K562 (cell line): ENCODE results near the gene ABHD12. TPM values are rescaled to one million over a fixed set of nuclear protein-coding genes. Genes with fewer than 3 reads are reported as not detected.

ENCODE experiments used
- ATAC-seq: fragments of 200-7000 bp; cut with Tn5 transposase; 3 replicates; pipeline ENCODE4 v1.9.1; 2020; ENCODE audit warnings: moderate library complexity
- BruUV-seq: library from RNA; stranded (reverse); fragments of 400-500 nt; replicated peaks from 2 replicates; lab custom pipeline; 2021; lab: Mats Ljungman, UMichigan
- CTCF ChIA-PET: fragments of 300-600 bp; formaldehyde crosslinking; extraction: SDS; loops from one replicate; lab custom pipeline; 2021; ENCODE audit warnings: low intra/inter-chr PET ratio; lab: Yijun Ruan, JAX
- POLR2A ChIA-PET: fragments of 300-600, 350-650 bp; sonication (Branson Sonifier 250); formaldehyde crosslinking; extraction: SDS; loops from one replicate; lab custom pipeline; 2021; ENCODE audit warnings: antibody characterized with exemption, inconsistent platforms; lab: Yijun Ruan, JAX
- DNase-seq, 4 experiments: peaks; one replicate each; pipeline versions ENCODE4 v3.0.0 to v3.0.0-alpha.2; 2011 to 2018; ENCODE audit warnings: low spot score in 3 of 4, mixed read lengths in 3 of 4; ENCODE audit errors: extremely low read depth in 1 of 4
- FAIRE-seq: peaks from 2 replicates; lab custom pipeline; 2011; peaks lifted over from hg19 to GRCh38; lab: Jason Lieb, UNC
- H2AFZ ChIP-seq: 2 replicates; pipeline ENCODE4 v1.6.0; 2011; ENCODE audit warnings: low read depth, low read length, control low read depth, inconsistent platforms
- H3K27ac ChIP-seq: fragments of 200-600 bp; 3 replicates; pipeline ENCODE4 v1.8.0; 2011; ENCODE audit warnings: low read depth, mild to moderate bottlenecking, control low read depth, inconsistent platforms, low read length, moderate library complexity, mixed read lengths; ENCODE audit errors: extremely low read depth
- H3K27me3 ChIP-seq, 2 experiments: fragments of 300-600 bp in 1 of 2; 2 replicates in 1 of 2; 3 replicates in 1 of 2; pipeline versions ENCODE4 v1.6.0 to v1.8.0; 2011; ENCODE audit warnings: inconsistent platforms in 2 of 2, low read length in 2 of 2, mild to moderate bottlenecking in 1 of 2, mixed read lengths in 1 of 2, moderate library complexity in 1 of 2; ENCODE audit not compliant: control insufficient read depth in 2 of 2, insufficient read depth in 2 of 2
- H3K36me3 ChIP-seq: fragments of 300-600 bp; 3 replicates; pipeline ENCODE4 v1.8.0; 2011; ENCODE audit warnings: mild to moderate bottlenecking, low read length, inconsistent platforms; ENCODE audit not compliant: control insufficient read depth, insufficient read depth
- H3K4me1 ChIP-seq, 2 experiments: fragments of 200-600 bp in 1 of 2; replicated peaks in 1 of 2; 2 replicates in 1 of 2; 3 replicates in 1 of 2; pipeline versions ENCODE4 v1.5.1 to v1.8.0; 2011; ENCODE audit warnings: inconsistent platforms in 2 of 2, low read length in 2 of 2, mild to moderate bottlenecking in 1 of 2, mixed read lengths in 1 of 2, moderate library complexity in 1 of 2; ENCODE audit not compliant: control insufficient read depth in 2 of 2, insufficient read depth in 2 of 2
- H3K4me2 ChIP-seq: 2 replicates; pipeline ENCODE4 v1.6.1; 2011; ENCODE audit warnings: low read length, control low read depth, inconsistent platforms, mixed read lengths; ENCODE audit not compliant: insufficient read depth
- H3K4me3 ChIP-seq: fragments of 200-600 bp; sonication (generic), shearing (Covaris generic); 2 replicates; pipeline ENCODE4 v1.5.1; 2016; ENCODE audit warnings: control low read depth, inconsistent platforms
- H3K79me2 ChIP-seq: fragments of 200-600 bp; 3 replicates; pipeline ENCODE4 v1.8.0; 2011; ENCODE audit warnings: low read length, inconsistent platforms; ENCODE audit not compliant: control insufficient read depth, insufficient read depth
- H3K9ac ChIP-seq, 2 experiments: 2 replicates each; pipeline versions ENCODE4 v1.6.0 to v1.6.1; 2011; ENCODE audit warnings: low read depth in 2 of 2, low read length in 2 of 2, control low read depth in 1 of 2, inconsistent platforms in 1 of 2, mild to moderate bottlenecking in 1 of 2, mixed read lengths in 1 of 2; ENCODE audit not compliant: insufficient read depth in 1 of 2
- H3K9me1 ChIP-seq: one replicate; pipeline ENCODE4 v1.6.0; 2011; ENCODE audit warnings: inconsistent platforms, mild to moderate bottlenecking, low read length, moderate library complexity; ENCODE audit not compliant: control insufficient read depth, insufficient read depth
- H3K9me3 ChIP-seq: replicated peaks from 2 replicates; pipeline ENCODE4 v1.5.1; 2011; ENCODE audit warnings: low read depth, low read length, inconsistent platforms; ENCODE audit not compliant: control insufficient read depth, insufficient read depth
- H4K20me1 ChIP-seq: replicated peaks from 2 replicates; pipeline ENCODE4 v1.6.1; 2011; ENCODE audit warnings: low read length, inconsistent platforms, mixed read lengths; ENCODE audit not compliant: control insufficient read depth, insufficient read depth
- POLR2G ChIP-seq: fragments of 200-400 bp; formaldehyde crosslinking; IDR thresholded peaks from 2 replicates; pipeline ENCODE4 v1.6.1; 2017; ENCODE audit warnings: low read depth, mild to moderate bottlenecking, antibody characterized with exemption, low read length, moderate library complexity
- RFX7 ChIP-seq: fragments of 250-450 bp; sonication (Bioruptor Pico); IDR thresholded peaks from 2 replicates; pipeline ENCODE4 v1.5.1; 2021; ENCODE audit warnings: mild to moderate bottlenecking
- WGBS: fragments of 100-300 bp; shearing (Covaris generic); methylation state at CpG from one replicate; pipeline ENCODE4 v1.1.6; 2016; ENCODE audit warnings: low coverage, mixed read lengths; ENCODE audit not compliant: insufficient coverage; ENCODE audit errors: missing lambda C conversion rate; 5-methylcytosine and 5-hydroxymethylcytosine counted together
- in situ Hi-C: fragments of 300-500 bp; cut with MboI; formaldehyde crosslinking; loops from 4 replicates; pipeline ENCODE4 v1.15.0; 2018; ENCODE audit warnings: inconsistent platforms, mixed read lengths
- intact Hi-C: fragments of 100-400 bp; cut with micrococcal nuclease; formaldehyde crosslinking; loops from 2 replicates; pipeline ENCODE4 v1.14.2; 2022
- polyA plus RNA-seq, 8 experiments: library from polyadenylated mRNA; depleted of rRNA in 4 of 8; stranded (reverse) in 5 of 8; unstranded in 3 of 8; fragments of >200 nt; fragmentation: Nextera tagmentation in 2 of 8; fragmentation: Illumina TruSeq in 1 of 8; extraction: Ambion mirVana in 2 of 8; extraction: Trizol in 1 of 8; gene quantifications; 2 replicates each; pipeline versions ENCODE4 v1.2.1 to v1.2.3, GENCODE V29; 2011 to 2014; ENCODE audit warnings: inconsistent platforms in 1 of 8, missing spikeins in 1 of 8
- total RNA-seq, 7 experiments: library from RNA; depleted of rRNA in 6 of 7; stranded (reverse); fragments of >200 nt in 6 of 7; fragmentation: Illumina TruSeq in 2 of 7; extraction: Trizol in 2 of 7; gene quantifications; 2 replicates each; pipeline versions ENCODE4 v1.2.1 to v1.2.3, GENCODE V29; 2011 to 2021; ENCODE audit warnings: low replicate concordance in 1 of 7

The ABHD12 gene
- total and polyA plus RNA-seq, 9 of the 15 experiments (the other 6 are each of a cell fraction or from before 2014, with no cell fraction given), result 0.65 to 15.6 (median 9.1) TPM

DNA sequence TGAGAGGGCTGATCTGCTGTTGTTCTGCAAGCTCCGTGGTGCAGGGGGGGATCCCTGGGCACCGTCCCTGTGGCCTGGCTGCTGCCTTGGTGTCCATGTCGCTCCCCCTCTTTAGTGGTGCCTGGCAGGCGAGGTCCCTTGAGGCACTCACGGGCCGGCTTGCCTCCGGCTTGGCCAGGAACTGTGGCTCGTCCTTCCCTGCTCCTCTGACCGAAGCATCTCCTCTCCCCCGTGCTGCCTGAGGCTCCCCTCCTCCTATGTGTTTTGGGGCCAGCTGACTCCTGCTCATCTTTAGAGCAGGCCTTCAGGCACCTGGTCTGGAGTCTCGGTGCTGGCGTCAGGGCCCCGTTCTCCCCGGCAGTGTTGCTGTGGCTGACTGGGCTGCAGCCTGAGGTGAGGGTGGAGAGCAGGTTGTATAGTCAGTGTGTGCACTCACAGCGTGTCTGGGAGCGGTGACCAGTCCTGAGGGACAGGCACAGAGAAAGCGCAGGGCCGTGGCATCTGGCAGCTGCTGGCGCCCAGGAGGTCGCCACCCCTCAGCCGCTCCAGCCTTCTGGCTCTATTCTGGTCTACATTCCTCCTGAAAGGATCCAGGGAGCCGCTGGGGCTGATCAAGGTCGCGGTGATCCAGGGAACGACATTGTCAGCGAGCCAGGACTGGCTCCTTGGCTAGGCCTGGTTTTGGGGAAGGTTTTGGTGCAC lies 99.1 kb downstream of the ABHD12 start:
- CTCF ChIA-PET, result interaction anchor here (0.5 kb wide), 1 partner anchor 19 kb away, joined by 3 read pairs; no protein-coding TSS in a partner anchor
- no peak overlapping the region for H3K27ac ChIP-seq
- FAIRE-seq (no peak), DNase-seq (no peak), ATAC-seq (no peak)
- TF ChIP-seq RFX7 (CRISPR knock-in tag), result no peak
- peak; percentile 1 for TF ChIP-seq POLR2G
- no peaks in the 10 kb centered on the region for H3K9me3 ChIP-seq
- H3K9me1 ChIP-seq, result no peaks in the 10 kb centered on the region
- WGBS, result 87% methylated on average over 6 of the region's 26 CpGs
- POLR2A ChIA-PET, result interaction anchor here (1.3 kb wide), 1 partner anchor 9 kb away, joined by 7 read pairs; no protein-coding TSS in a partner anchor
- intact Hi-C loops (loop anchor here (10.0 kb wide), 1 partner anchor 297 kb away; the partner anchor contains the start of gene APMAP), in situ Hi-C loops (no loop called here)
- no peak overlapping the region for H3K9ac ChIP-seq
- no peak overlapping the region for H2AFZ ChIP-seq
- H3K4me2 ChIP-seq, result no peak overlapping the region
- BruUV-seq, result no TSS peak
- peaks cover 0 to 11% of the 10 kb centered on the region in 2 experiments; a peak in 2 of 5 replicates for H3K4me1 ChIP-seq
- peaks cover 3% of the 10 kb centered on the region; the same call in 2 of the 3 replicates for H3K36me3 ChIP-seq
- H3K79me2 ChIP-seq, result no peaks in the 10 kb centered on the region
- H3K27me3 ChIP-seq, result no peaks in the 10 kb centered on the region
- no peak overlapping the region for H3K4me3 ChIP-seq
- H4K20me1 ChIP-seq, result no peaks in the 10 kb centered on the region
